ENCODE data around the gene NFIA. TPM values are rescaled to one million over a fixed set of nuclear protein-coding genes. Genes with fewer than 3 reads are reported as not detected.

The NFIA gene
- total RNA-seq, 1 donor from 2014 or later: 16.2 TPM

DNA sequence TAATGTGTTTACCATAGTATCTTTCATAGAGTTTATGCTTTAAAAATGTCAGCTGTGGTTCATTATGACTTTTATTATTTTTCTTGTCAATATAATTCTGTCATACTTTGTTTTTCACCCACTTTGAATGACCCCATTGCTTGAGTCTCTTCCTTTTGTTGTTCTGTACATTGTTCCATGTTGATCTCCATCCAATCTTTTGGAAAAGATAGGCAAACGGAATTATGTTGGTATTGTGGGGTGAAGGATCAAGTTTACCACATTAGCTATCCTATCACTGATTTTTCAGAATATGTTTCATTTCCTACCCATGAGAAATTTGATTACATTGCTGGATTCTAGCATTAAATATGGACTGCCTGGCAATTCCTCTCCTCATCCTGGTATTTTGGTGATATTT is 196.6 kb downstream of the NFIA start:
- Mint-ChIP-seq H3K9me3 (ENCODE audit: unreplicated experiment) (no peaks in the 10 kb centered on the region), H3K4me1 (ENCODE audit: unreplicated experiment) (peaks cover 6% of the 10 kb centered on the region), H3K4me3 (ENCODE audit: unreplicated experiment) (no peak overlapping the region), H3K36me3 (ENCODE audit: low read depth, unreplicated experiment) (no peaks in the 10 kb centered on the region), H3K27ac (ENCODE audit: unreplicated experiment) (no peak overlapping the region), H3K27me3 (ENCODE audit: unreplicated experiment) (no peaks in the 10 kb centered on the region)
- DNase-seq (ENCODE audit: low spot score): no peak
- TF ChIP-seq, protein P1, sequence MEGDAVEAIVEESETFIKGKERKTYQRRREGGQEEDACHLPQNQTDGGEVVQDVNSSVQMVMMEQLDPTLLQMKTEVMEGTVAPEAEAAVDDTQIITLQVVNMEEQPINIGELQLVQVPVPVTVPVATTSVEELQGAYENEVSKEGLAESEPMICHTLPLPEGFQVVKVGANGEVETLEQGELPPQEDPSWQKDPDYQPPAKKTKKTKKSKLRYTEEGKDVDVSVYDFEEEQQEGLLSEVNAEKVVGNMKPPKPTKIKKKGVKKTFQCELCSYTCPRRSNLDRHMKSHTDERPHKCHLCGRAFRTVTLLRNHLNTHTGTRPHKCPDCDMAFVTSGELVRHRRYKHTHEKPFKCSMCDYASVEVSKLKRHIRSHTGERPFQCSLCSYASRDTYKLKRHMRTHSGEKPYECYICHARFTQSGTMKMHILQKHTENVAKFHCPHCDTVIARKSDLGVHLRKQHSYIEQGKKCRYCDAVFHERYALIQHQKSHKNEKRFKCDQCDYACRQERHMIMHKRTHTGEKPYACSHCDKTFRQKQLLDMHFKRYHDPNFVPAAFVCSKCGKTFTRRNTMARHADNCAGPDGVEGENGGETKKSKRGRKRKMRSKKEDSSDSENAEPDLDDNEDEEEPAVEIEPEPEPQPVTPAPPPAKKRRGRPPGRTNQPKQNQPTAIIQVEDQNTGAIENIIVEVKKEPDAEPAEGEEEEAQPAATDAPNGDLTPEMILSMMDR (IDR thresholded peaks at IDR 0.05; ENCODE audit: unreplicated experiment): no peak

DNA sequence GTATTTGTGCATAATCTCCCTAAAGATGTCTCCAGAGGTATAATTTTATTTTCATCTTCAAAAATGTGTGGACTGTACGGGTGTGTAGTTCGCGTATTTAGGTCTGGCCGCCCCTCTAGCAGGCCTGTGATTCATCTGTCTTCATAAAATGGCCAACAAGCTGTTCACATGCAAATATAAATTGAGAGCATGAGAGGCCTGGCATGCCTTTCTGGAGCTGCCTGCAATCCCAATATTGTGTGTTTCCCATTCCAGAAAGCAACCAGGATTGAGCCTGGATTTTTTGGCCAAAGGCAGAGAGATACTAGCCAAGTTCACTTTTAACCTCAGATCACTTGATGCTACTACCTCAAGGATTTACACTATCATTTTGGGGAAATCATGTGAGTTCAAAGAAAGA is 197.2 kb downstream of the NFIA start:
- H3K4me1 Mint-ChIP-seq (ENCODE audit: unreplicated experiment): peaks cover 11% of the 10 kb centered on the region
- TF ChIP-seq, protein P1 (IDR thresholded peaks at IDR 0.05; ENCODE audit: unreplicated experiment): no peak
- H3K4me3 Mint-ChIP-seq (ENCODE audit: unreplicated experiment): no peak overlapping the region
- no peaks in the 10 kb centered on the region for H3K9me3 Mint-ChIP-seq (ENCODE audit: unreplicated experiment)
- no peak for DNase-seq (ENCODE audit: low spot score)
- no peaks in the 10 kb centered on the region for H3K27me3 Mint-ChIP-seq (ENCODE audit: unreplicated experiment)
- no peaks in the 10 kb centered on the region for H3K36me3 Mint-ChIP-seq (ENCODE audit: low read depth, unreplicated experiment)
- no peak overlapping the region for H3K27ac Mint-ChIP-seq (ENCODE audit: unreplicated experiment)

DNA sequence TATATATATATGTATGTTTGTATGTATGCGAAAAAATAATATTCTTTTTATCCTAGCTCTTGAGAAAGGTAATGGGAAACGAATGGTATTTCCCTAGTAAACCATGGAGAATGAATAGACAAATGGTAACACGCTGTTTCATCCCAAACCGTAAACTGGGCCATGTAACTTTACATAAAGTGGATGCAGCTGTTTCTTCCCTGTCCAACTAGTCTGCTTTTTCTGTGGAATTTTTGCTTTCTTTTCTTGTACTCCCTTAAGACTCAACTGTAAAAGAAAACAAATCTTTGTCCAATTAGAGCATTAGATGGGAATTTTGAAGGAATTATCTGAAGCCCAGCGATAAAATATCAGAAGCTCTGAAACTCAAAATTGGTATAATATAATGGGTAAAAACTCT is 198.1 kb downstream of the NFIA start:
- Mint-ChIP-seq H3K27me3 (ENCODE audit: unreplicated experiment) (peaks cover 3% of the 10 kb centered on the region), H3K27ac (ENCODE audit: unreplicated experiment) (no peak overlapping the region), H3K9me3 (ENCODE audit: unreplicated experiment) (no peaks in the 10 kb centered on the region), H3K4me1 (ENCODE audit: unreplicated experiment) (peaks cover 18% of the 10 kb centered on the region), H3K36me3 (ENCODE audit: low read depth, unreplicated experiment) (no peaks in the 10 kb centered on the region), H3K4me3 (ENCODE audit: unreplicated experiment) (no peak overlapping the region)
- no peak for DNase-seq (ENCODE audit: low spot score)
- TF ChIP-seq, protein P1 (IDR thresholded peaks at IDR 0.05; ENCODE audit: unreplicated experiment): no peak

DNA sequence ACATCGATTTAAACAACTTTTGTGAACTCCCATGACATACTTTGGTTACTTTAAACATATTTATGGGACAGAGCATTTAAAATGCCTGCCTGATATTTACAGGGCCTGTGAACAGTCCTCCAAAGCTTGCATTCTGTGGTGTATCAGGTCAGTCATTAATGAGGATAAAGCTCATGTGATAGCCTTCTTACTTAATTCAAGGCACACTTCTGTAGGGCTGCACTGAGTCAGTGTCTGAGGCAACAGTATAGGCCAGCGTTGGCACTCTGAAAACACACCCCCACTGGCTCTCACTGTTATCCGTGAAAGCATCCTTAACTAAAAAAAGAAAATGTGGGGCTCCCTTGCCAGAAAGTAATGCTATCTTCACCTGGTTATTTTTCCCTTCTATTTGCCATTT is 200.0 kb downstream of the NFIA start:
- Mint-ChIP-seq H3K9me3 (ENCODE audit: unreplicated experiment) (no peaks in the 10 kb centered on the region), H3K36me3 (ENCODE audit: low read depth, unreplicated experiment) (no peaks in the 10 kb centered on the region), H3K4me3 (ENCODE audit: unreplicated experiment) (no peak overlapping the region), H3K27ac (ENCODE audit: unreplicated experiment) (no peak overlapping the region), H3K27me3 (ENCODE audit: unreplicated experiment) (peaks cover 3% of the 10 kb centered on the region), H3K4me1 (ENCODE audit: unreplicated experiment) (peaks cover 35% of the 10 kb centered on the region)
- DNase-seq (ENCODE audit: low spot score): no peak
- TF ChIP-seq, protein P1 (IDR thresholded peaks at IDR 0.05; ENCODE audit: unreplicated experiment): no peak

DNA sequence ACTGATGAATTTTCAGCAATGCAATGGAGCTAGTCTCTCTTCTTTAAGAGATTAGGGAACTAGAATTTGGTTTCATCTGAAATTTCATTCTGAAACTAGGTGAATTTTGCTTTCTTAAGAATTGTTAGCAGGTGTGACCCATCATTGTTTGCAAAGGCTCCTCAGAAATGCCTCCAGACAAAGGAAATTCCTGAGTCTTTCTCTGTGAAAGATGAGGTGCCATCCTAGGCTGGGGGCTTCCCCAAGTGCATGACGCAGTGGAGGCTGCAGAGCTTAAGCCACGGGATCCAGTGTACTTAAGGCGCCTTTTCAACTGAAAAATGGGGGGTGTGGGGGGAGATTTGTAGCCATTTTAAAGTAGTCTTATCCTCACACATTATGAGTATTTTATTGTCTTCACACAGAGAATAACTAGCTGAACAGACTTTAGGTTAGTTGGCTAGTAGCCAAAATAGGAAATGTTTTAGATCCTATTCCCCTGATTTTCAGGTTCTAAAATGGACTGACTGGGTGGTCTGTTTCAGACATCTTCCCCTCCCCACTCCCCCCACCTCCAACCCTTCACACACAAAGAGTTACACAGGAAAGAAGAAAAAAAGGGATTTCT is 202.0 kb downstream of the NFIA start:
- TF ChIP-seq, protein P1 (IDR thresholded peaks at IDR 0.05; ENCODE audit: unreplicated experiment): no peak
- Mint-ChIP-seq H3K27me3 (ENCODE audit: unreplicated experiment) (peaks cover 3% of the 10 kb centered on the region), H3K9me3 (ENCODE audit: unreplicated experiment) (no peaks in the 10 kb centered on the region), H3K27ac (ENCODE audit: unreplicated experiment) (peak overlapping the region; percentile 48), H3K36me3 (ENCODE audit: low read depth, unreplicated experiment) (no peaks in the 10 kb centered on the region), H3K4me3 (ENCODE audit: unreplicated experiment) (no peak overlapping the region), H3K4me1 (ENCODE audit: unreplicated experiment) (peaks cover 49% of the 10 kb centered on the region)
- no peak for DNase-seq (ENCODE audit: low spot score)

Measured in endothelial cell (in vitro differentiated cells).